Frontal cortex (tissue), 4 donors: ENCODE results near the gene RAC2. TPM values are rescaled to one million over a fixed set of nuclear protein-coding genes. Genes with fewer than 3 reads are reported as not detected.

Experiments used
- DNase-seq, 2 donors: peaks; one replicate each; pipeline ENCODE4 v3.0.0; 2012; ENCODE audit warnings: low spot score in 2 of 2
- FAIRE-seq: peaks from 2 replicates; lab custom pipeline; 2012; peaks lifted over from hg19 to GRCh38; lab: Jason Lieb, UNC
- total RNA-seq: library from RNA; depleted of rRNA; stranded (reverse); fragments of >200 nt; gene quantifications from one replicate; pipeline ENCODE4 v1.2.3, GENCODE V29; 2014
- donor health status: control.
- donor health status: control.
- donor health status: control.

Gene RAC2
- total RNA-seq, 1 donor from 2014 or later, result under 0.01 TPM

DNA sequence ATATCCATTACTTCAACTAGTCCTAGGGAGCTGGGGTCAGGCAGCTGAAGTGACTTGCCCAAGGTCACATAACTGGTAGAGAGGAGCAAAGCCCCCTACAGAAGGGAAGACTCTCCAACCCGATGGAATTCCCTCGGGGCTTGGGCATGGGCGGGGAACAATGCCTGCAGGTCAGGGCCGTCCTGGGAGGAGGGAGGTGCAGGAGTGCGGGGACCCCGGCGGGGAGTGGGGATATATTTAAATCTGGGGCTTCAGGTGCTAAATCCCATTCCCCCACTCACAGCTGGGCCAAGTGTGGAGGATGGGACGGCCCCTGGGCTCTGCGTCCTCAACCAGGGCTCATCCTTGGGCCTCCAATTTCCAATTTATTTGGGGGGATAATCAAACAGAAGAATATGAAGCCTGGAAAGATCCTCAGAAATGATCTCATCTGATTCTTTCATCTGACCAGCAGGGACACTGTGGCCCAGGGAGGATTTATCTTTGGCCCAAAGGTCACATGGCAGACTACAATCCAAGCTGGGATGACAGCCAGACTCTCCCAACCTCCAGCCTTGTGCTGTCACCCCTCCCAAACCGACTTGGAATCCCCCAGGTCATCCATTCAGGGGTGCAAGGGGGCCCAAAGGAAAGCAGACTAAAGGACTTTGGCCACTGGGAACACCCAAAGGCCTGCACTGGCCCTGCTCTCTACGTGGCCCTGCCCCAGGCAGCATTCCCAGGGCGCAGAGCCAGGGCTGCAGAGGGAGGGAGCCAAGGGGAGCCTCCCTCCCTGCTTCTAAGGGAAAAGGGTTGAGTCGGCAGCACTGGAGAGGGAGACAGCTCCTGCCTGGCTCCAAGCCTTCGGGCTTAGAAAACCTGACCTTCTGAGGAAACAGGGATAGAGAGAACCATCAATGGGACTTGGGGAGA, 47.3 kb downstream of the RAC2 start:
- FAIRE-seq (no peak), DNase-seq (no peak)

GRCh38 chr22:37195921-37196320, 48.1 kb downstream of the RAC2 start:
- DNase-seq (no peak), FAIRE-seq (no peak)

- FAIRE-seq (no peak), DNase-seq (no peak)
Observed at GRCh38 chr22:37194750-37195149, 49.3 kb downstream of the RAC2 start.

DNA sequence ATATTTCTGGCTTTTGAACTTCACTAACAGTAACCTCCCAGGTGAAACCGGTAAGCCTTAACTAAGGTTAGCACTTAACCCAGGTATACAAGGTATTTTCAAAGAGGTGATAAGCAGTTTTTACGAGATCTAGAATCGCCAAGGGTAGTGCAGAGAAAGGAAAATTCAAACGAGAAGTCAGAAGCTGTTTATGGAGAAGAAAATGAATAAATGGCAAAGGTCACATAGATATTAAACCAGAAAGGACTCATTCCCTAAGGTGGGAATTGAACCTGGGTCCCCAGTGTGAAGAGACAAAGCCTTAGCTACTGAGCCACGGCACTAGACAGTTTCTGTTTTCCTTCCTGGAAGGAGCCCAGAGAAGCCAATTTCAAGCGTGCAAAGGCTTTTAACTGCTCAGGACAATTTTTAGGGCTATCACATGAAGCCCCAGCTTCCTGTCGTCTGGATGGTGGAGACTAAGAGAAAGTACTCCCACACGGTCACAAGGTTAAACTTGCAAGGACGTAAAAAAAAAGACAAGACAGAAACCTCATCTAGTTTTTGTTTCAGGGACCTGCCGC, 50.4 kb downstream of the RAC2 start:
- DNase-seq, result no peak
- no peak for FAIRE-seq

DNA sequence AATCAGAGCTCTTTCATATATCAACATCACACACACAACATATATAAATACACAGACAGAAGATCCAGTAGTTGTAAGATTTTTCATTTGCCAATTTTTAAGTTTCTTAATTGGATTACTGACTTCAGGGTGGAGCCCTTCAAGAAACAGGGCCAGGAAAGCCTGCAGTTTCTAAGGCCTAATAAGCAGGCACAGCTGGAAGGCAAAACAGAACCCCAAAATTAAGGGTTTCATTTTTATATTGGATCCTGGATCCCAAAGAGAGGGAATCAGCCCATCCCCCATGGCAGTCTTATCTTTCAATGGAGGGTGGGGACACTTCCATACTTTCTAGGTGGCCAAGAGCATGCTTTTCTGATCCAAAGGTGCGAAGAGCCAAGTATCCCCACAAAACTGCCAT, 51.3 kb downstream of the RAC2 start:
- FAIRE-seq (no peak), DNase-seq (no peak)

GRCh38 chr22:37192204-37192603, 51.9 kb downstream of the RAC2 start:
- DNase-seq, result no peak
- FAIRE-seq, result no peak

GRCh38 chr22:37190262-37190780, 53.7 kb downstream of the RAC2 start:
- no peak for DNase-seq
- FAIRE-seq, result no peak

DNA sequence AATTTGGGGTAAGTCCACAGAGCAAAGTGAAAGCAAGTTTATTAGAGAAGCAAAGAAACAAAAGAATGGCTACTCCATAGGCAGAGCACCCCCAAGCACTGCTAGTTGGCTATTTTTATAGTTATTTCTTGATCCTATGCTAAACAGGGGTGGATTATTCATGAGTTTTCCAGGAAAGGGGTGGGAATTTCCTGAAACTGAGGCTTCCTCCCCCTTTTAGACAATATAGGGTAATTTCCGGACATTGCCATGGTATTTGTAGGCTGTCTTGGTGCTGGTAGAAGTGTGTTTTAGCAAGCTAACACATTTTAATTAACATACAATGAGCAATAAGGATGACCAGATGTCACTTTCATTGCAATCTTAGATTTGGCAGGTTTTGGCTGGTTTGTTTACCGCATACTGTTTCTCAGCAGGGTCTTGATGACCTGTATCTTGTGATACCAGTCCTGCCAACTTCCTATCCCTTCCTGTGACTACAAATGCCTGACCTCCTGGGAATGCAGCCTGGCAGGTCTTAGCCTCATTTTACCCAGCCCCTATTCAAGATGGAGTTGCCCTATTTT, 55.1 kb downstream of the RAC2 start:
- DNase-seq (no peak), FAIRE-seq (no peak)

GRCh38 chr22:37187891-37188761, 55.9 kb downstream of the RAC2 start, which contains the start of gene C1QTNF6:
C1QTNF6 (minus strand) TSS chr22:37188247; CDS start chr22:37188213, 34 bp downstream.
- DNase-seq (no peak), FAIRE-seq (no peak)

GRCh38 chr22:37187552-37187890, 56.5 kb downstream of the RAC2 start:
- no peak for DNase-seq
- no peak for FAIRE-seq

DNA sequence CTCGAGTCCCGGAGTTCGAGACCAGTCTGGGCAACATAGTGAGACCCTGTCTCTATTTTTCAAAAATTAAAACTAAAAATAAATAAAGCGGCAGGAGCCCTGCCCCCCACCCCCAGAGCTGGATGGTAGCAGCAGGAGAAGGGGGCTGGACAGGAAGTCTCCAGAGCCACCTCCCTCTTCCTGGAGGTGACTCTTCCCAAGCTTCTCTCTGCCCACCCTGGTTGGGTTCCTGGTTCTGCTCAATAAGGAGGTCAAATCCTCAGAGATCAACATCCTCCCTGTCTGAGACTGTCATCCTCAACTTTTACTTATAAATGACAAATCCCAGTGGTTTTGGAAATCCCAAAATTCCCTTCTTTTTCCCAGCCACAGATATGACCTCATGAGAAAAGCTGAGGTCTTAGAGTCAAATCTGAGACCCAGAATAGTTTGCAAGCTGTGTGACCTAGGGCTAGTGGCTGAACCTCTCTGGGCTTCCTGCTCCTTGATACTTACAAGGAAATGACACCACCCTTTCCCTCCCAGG, 57.0 kb downstream of the RAC2 start:
- FAIRE-seq (no peak), DNase-seq (no peak)

DNA sequence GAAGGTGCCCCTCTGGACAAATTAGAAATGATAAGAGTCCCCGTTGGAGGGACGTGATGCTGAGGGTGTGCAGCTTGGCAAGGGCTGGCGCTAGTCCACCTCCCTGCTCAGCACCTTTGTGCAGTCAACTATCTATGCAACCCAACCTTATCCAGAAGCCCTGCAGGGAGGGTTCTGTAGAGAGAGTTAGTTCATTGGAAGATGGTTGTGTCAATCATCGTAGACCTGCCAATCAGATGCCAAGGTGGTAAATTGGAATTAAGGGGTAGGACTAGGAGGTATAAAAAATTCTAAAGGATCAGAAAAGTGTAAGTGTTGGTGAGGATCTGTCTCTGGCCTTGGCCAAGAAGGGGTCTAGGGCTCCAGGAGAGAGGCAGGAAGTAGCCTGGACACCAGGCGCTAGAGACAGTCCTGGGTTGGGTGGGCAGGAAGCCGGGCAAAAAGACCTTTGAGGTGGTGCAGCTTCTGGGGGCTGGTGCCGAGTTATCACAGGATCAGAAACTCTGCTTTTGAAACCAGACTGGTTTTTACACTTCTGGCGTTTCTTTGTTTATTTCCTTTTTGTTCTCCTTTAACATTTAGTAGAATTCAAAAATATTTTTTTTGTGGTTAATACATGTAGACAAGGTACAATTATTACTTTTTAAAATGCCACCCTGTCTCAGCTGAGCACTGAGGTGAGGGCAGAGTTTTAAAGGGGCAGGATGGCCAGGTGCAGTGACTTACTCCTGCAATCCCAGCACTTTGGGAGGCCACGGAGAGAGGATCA, 57.7 kb downstream of the RAC2 start:
- DNase-seq (peak in 1 of 2 donors; percentile 71), FAIRE-seq (no peak)

DNA sequence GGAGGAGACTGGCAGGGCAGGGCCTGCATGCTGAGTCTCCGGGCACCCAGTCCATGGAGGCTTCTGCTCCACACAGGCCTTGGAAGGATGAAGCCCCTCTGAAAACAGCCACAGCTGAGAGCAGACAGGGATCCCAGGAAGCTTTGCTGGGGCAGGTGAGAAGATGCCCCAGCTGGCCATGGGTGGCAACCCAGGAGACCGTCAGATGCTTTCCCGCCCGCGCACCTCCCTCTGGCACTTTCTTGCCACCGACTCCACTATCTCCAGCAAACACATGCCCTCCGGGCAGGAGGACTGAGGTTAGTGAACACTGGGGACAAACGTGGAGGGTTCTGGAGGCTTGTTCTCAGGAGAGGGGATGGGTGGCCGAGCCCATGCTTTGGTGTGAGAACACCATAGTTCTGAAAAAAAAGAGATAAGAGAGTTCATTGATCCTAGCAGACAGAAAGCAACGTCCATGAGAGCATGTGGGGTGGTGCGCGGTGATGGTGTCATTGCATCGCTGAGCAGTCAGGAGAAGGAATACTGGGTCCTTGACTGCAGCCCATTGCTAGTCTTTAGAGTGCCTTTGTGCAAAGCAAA, 58.3 kb downstream of the RAC2 start:
- no peak for DNase-seq
- FAIRE-seq, result no peak

- FAIRE-seq, result no peak
- no peak for DNase-seq
Observed at GRCh38 chr22:37184816-37185541, 59.1 kb downstream of the RAC2 start.

DNA sequence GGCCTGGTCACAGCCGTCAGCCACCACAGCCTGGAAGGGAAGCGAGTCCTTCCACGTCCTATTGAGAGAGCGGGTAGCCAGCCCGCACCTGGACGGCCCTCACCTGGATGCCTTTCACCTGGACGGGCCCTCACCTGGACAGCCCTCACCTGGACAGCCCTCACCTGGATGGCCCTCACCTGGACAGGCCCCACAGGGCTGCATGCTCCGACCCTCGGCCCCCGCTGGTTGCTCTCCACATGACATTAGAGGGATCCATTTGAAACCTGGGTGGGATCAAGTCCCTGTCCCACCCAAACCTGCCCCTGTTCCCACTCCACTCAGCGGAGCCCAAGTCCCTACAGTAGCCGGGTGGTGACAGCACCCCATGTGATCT, 59.7 kb downstream of the RAC2 start:
- FAIRE-seq, result no peak
- no peak for DNase-seq

DNA sequence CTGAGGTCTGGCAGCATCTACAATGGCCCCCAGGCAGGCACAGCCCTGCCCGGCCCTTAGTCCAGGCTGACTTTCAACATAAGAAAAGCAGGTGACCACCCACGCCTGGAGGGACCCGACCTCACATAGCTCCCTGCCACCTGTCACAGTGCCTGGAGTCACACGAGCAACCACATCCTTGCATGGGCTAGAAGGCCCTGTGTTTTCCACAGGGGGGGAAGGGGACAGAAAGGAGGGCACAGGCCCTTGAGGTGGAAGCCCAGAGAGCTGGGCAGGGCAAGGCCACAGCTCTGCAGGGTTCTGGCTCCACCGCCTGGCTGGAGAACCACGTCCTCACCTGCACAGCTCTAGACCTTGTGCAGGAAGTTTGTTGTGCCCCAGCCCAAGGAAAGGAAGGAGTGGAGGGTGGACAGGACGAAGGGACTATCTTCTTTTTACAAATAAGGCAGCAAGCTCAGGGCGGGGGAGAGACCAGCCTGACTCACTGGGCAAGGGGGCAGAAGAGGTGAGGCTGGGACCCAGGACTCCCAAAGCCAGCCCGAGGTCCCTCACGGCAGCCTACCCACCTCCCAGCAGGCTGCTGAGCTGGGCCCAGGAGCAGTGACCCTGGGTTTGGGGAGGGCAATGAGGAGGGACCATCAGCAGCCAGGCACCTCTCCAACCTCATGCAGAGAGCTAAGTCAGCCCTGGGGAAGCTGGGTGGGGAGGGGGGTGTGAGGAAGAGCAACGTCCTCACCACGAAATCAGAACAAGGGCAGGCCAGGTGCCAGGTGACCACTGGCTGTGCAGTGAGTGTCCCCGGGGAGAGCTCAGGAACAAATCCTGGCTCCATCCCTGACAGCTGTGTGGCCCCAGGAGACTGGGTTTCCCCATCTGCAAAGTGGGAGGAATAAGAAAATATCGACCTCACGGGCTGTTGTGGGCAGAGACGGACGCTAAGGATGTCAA, 60.4 kb downstream of the RAC2 start:
- DNase-seq, result no peak

DNA sequence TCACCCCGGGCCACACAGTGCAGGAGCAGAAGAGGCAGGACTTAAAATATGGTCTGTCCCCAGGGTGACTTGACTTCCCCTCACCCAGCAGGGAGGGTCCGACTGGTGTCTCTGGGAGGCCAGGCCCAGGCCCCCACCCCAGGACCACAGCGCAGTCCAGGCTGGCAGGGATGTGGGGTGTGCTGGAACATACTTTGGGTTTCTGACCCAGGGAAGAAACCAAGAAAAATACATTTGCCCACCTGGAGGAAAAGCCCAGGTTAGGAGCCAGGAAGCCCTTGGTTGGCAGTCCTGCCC, 61.2 kb downstream of the RAC2 start:
- DNase-seq (no peak), FAIRE-seq (no peak)

More for the DNA sequence above, 60.4 kb downstream of the RAC2 start:
- FAIRE-seq, result no peak
